Measurements from ENCODE around the gene IL21.

The IL21 gene

DNA sequence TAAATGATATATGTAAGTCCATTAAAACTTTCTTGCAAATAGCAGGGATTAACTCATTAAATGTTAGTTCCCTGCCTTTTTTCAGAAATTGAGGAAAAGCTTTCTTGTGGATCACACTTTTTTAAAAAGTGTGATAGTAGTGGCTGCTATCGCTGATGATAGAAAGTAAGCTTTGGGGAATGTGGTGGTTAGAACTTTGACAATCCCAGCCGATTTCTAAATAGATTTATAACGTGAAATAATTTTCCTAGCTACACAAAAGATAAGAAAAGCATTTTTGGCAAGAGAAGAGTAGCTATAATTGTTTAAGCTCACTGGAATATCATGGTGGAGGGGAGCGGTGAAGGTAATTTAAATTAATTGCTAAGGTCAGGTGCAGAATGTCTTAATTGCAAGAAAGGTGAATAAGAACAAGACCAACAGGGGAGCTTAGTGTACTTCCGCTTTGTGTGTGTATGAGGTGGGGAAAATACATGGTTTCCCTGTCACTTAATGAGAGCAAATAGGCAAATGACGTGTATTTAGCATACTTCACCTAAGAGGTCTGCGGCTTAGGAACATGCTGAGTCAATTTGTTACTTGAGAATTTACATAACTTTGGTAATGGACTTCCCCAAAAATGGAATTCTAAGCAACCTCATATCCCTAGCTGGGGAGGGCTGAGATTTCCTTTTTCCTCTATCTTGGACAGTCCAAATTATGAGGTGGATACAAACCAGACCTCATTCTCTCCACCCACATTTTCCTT, 11.7 kb upstream of the IL21 start:
- no peak for DNase-seq

DNA sequence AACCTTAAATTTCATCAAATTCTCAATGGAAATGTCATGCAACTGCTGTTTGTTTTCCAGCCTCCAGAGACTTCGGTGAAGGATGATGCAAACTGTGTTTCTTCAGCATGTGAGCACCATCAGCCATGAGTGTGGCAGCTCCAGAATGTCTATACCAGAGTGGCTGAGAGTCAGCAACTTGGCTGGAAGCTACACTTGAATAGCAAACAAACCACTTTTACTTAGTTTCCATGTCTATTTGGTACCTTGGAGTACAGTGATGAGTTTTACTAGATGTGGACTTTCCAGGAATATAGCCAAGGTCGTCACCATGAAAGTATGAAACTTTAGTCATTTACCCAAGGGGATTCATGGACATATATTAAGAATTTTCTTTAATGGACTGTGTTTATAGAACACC, 4.3 kb upstream of the IL21 start:
- no peak for DNase-seq

DNA sequence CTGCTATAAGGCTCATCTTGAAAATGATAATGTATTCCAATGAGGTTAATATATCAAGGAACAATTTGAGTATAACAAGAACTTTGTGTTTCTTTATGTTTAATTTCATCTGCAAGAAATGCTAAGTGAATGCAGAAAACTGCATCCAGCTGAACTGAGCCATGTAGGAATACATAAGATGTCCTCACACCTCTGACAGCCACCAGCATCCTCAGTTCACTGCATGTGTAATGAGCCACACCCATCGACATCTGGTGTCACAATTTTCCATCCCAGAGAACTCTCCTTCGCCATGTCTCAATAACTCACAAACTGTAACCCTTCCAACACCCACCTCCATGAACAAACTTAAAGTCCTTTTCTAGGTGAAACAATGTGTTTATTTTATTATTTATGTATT, 3.3 kb upstream of the IL21 start:
- no peak for DNase-seq

DNA sequence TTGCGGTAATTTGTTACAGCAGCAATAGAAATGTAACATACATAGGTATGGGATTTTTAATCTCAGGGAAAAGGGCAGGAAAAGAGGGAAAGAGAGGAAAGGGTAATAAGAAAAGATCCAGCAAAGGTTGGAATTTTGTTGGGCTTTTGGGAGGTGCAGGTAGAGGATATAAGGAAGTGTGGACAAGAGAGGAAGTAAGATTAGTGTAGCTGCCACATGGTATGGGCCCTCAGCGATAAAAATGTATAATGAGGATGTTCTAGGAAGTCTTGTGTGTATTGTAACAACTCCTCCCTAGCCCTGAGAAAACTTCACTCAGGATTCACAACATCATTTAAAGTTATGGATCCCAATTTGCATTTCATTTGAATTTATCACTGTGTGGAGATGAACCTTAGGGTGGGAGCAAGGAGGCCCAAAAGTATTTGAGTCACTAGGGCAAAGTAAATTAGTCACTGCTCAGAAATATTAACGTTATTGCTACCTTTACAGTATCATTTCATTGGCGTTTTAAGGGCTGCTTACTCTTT, 2.8 kb upstream of the IL21 start:
- no peak for DNase-seq

DNA sequence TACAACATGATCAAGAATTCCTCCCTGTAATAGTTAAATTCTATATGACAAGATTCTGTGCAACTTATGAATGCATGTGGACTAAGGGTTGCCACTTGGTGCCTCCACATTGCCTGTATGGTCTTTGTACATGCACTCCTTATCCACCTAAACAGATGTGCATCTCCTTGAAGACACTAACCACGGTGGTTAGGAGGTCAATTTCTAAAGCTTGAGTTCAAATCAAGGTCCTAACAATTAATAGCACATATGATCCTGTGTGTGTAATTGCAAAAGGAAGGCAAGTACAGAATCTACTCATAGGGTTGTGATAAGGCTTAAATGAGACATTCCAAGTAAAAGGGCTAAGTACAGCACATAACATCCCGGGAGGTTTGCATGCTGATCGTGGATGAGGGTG, 1.5 kb upstream of the IL21 start:
- DNase-seq = no peak

DNA sequence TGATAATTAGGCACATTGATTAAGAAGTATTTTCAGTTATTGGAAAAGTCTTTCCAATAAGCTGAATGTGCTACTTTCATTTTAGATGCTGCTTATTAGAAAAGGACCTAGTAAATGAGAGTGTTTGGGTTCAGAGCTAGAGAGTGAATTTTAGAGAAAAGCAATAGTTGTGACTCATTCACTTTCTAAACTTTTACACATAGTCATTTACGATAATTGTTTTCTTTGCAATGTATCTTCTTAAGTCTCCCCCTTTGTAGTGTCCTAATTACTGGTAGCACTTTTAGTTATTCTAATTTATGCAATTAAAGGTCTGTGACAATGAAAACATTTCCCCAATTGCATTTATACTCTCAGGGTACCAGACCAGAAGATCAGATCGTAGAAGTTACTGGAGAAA, 1.3 kb downstream of the IL21 start:
- no peak for DNase-seq

DNA sequence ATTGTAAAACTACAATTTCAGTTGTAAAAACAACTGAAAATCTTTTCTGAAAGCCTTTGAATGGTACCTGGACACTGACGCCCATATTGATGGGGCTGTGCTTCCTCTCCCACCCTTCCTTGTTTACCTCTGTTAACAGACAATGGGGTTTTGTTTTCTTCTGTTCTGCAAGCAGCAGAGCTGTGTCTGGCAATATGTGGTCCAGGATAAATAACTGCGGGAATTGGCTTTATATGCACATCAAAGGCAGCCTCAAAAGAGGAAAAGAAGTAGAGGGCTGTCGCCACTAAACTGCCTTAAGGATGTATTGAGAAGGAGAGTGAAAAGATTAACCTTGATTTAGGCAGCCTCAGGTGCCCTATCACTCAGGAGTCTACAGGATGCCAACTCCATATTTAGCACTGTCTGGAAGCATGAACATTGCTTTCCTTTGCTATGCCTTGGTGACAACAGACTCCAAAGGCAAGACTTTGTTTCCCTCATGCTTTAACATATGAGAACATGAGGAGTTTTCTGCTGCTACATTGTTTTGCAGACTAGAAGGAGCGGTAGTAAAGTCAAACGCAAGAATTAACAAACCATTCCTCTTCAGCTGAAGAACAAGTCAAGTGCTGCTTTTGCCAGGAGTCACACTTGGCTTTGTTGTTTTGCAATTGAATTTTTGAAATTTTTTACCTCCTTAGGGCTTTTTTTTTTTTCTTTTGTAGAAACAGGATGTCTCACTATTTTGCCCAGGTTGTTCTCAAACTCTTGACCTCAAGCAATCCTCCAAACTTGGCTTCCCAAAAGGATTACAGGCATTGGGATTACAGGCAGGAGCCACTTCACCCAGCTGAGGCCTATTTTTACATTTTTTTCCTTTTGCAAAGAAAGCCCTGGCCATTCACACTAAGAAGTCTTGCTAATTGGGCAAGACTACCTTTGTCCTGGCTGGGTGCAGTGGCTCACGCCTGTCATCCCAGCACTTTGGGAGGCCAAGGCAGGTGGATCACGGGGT, 3.0 kb downstream of the IL21 start:
- DNase-seq = no peak

DNA sequence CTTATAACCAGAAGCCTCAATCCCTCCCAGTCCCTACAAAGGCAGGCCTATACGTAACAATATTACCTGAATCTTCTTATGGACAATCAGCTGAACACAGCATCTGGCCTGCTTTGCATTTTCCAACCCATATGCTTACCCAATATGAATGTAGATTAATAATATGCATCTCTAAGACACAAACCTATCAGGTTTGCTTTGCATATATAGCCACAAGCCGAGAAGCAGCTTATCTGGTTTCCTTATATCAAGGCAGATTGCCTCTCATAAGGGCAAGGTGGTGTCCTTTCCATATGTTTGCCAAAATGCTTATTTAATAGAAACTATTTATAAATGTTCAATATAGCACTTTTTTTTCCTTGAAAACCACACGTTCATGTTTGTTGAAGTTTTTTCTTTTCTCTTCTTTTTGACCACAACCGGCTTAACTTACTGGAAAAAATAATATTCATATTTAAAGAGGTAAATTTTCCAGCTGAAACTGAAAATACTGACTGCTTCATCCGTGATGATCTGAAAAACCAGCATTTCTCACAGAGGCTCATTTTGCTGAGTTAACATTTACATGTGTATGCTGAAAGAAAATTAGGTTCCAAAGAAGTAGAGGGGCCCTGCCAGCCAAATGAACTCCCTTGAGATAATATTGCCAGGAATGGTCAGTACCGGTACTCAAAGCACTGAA, 3.8 kb downstream of the IL21 start:
- no peak for DNase-seq

DNA sequence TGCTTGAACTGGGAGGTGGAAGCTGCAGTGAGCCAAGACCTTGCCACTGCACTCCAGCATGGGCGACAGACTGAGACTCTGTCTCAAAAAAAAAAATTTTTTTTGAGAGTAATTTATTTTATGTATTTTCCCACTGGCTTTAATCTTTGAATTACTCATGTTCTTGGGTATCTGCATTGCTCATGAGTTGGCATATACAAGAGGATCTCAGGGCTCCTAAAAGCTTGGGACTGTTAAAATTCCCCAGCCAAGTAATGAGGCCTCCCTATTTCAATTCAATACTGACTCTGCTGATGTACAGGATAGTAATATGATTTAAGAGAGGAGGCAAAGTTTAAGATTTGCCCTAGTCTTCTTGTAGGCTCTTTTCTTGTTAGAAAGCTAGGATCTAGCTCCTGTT, 6.2 kb downstream of the IL21 start:
- no peak for DNase-seq

DNA sequence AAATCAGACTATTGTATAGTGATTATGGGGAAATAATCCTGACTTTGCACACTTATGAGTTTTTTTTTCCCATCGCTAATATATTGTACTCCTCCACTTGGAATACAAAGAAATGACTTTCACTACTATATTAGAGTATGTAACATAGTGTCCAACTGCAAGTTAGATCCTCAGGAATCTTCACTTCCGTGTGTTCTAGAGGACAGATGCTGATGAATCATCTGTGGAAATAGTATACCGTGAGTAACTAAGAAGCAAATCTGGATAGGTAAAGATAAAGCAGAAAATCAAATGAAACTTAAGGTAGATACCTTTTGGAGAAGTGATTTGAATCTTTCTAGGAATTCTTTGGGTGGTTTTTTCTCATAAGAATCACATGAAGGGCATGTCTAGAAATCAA, 8.3 kb downstream of the IL21 start:
- DNase-seq = no peak

DNA sequence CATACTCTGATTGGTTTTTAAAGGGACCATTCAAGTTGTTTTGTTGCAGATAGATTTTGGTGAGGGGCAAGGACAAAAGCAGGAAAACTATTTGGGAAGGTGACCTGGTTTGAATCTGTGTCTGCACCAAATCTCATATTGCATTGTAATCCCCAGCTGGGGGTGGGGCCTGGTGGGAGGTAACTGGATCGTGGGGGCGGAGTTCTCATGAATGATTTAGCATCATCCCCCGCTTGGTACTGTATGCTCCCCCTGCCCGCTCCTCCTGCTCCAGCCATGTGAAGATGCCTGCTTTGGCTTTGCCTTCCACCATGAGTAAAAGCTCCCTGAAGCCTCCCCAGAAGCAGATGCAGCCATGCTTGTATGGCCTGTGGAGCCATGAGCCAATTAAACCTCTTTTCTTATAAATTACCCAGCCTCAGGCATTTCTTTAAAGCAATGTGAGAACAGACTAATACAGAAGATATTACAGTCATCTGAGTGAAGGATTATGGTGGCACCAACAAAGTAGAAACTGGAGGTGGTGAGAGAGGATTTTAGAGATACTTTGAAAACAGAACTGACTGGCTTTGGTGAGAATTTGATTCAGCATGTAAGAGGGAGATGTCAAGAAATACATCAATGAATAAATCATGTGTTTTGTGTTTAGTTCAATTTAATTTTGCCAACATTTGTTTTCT, 14.4 kb downstream of the IL21 start:
- no peak for DNase-seq

DNA sequence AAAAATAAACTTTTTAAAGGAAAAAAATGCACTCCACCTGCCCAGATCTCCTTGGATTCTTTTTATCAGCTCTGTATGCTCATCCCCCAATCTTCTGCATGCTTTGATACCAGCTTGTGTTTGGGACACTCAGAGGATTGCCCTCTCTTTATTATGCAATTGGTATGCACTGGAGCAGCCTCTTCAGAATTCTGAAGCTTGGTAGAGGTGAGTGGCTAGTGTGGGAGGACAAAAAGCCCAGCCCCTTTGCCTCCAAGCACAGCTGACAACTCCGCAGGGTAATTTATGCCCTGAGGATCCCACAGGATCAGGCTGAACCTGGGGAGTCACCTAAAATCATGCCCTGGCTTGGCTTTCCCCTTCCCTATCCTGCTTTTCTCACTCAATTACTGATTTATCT, 16.7 kb downstream of the IL21 start:
- DNase-seq = no peak

DNA sequence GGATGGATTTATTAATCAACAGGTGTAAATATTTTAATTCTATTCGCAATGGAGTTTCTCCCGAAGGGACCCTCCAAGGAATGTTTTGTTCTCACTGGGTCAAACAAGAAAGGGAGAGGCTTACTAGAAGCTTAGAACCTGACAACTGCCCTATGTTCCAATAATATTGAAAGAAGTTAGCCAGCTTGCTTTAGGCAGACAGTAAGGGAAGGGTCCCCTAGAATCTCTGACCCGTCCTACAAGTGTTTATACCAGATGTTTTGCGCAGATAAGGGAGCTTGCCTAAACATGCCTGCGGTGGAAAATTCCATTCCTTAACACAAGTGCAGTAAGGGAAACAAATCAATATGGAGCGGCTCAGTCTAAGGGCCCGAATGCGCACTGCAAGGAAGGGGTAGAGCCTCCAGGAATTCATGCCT, 17.7 kb downstream of the IL21 start:
- no peak for DNase-seq

DNA sequence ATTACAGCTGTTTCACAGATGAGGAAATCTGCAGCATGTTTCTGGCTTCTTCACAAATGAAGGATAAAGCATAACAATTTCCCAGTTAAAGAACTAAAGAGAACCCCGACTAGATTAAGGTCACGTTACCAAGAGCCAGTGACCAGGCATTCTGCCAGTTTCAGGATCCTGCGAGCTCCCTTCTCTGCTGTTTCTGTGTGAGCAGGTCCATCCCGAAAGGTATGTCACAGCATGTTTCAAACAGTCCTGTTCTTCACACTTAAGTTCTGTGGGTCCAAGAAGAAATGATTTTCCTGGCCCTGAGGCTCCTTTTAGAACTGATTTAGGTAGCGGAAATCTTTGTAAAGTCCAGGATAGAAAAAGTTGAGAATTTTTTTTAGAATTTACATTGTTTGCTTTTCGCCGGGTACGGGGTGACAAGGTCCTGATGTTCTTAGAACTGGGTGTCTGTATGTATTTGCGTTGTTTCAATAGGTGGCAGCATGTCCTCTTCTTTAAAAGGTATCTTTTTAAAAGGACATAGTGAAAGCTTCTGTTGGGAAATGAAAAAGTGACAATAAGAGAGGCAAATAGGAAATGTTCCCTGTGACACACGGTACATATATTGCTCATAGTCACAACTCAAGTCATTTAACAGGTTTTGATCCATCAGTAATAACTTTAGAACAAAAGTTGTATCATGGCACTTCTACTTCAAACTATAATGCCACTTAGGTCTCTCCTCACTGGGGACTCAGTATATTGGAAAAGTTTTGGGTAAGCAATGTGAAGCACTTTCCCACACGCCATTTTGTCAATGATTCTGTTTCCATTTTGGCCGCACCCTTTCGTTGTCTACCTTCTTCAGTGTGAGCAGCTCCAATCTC, 18.4 kb downstream of the IL21 start:
- no peak for DNase-seq

DNA sequence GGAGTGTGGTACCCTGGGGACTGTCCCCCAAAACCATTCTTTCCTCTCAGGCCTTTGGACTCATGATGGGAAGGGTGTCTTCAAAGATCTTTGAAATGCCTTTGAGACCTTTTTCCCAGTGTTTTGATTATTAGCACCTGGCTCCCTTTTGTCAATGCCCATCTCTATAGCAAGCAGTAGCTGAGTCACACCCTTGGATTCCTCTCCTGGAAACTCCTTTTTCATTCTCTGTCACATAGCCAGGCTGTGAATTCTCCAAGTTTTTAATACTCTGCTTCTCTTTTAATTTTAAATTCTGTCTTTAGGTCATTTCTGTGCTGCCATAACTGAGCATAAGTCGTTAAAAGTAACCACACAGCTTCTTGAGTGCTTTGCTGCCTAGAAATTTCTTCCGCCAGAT, 29.7 kb downstream of the IL21 start:
- no peak for DNase-seq

DNA sequence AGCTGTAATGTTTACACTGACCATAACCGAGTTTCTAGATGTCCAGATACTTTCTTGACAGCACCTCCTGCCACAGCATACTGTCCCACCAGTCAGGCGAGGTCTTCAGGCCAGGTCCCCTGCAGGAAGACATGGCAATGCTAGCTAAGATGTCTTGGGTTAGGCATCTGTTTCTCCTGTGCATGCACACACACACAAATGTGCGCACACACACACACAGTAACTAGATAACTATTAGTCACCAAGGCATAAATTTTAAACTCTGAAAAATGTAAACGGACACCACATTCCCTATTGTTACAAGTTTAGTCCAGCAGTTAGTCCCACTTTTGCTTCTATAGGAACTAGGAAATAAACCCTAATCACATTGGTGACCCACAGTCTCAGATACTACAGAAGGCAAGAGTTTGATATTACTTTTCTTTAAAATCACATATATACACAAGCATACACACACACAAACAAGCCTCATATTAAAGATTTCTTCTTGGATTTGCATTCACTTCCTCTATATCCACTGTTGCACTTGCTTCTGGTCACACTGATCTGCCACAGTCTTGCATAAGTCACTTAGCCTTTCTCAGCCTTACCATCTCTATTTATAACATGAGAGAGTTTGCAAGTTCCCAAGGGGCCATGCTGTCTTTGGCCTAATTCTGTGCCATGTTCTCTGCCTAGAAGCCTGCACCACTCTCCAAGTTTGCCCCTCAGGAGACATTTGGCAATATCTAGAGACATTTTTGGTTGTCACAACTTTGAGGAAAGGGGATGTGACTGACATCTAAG, 32.2 kb downstream of the IL21 start:
- DNase-seq = no peak

DNA sequence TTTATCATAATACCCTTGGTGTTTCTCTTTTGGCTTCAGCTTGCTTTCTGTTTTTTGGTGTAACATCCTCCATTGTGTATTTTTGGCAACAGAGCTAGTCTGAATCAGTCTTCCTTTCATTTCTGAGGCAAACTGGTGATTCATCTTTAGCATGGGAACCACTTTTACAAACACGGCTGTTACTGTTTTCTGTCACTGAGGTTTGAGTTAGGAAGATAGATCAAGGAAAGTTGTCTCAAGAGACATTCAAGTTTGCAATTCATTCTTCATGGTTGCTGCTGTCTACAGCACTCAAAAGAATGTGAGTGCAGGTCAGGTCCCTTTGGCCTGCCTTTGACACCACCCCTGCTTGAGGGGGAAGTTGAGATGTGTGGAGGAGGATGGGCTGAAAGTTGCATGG, 36.3 kb downstream of the IL21 start:
- no peak for DNase-seq

DNA sequence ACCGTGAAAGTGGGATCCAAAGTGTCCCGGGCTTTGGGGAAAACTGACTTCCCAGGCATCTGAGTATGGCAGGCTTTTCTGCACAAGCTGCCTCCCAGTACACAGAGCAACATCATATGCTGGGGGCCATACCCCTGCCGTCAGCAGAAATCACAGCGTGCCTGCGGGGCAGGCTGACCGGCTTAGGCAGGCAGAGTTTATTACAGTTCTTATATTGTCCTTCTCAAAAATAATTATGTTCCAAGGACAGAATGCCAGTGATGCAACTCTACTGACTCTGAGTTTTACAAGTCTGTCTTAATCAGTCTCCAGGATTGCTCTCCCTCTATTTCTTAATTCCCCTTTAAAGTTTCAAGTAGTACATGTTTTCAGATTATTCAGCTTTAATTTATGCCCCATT, 37.0 kb downstream of the IL21 start:
- no peak for DNase-seq

DNA sequence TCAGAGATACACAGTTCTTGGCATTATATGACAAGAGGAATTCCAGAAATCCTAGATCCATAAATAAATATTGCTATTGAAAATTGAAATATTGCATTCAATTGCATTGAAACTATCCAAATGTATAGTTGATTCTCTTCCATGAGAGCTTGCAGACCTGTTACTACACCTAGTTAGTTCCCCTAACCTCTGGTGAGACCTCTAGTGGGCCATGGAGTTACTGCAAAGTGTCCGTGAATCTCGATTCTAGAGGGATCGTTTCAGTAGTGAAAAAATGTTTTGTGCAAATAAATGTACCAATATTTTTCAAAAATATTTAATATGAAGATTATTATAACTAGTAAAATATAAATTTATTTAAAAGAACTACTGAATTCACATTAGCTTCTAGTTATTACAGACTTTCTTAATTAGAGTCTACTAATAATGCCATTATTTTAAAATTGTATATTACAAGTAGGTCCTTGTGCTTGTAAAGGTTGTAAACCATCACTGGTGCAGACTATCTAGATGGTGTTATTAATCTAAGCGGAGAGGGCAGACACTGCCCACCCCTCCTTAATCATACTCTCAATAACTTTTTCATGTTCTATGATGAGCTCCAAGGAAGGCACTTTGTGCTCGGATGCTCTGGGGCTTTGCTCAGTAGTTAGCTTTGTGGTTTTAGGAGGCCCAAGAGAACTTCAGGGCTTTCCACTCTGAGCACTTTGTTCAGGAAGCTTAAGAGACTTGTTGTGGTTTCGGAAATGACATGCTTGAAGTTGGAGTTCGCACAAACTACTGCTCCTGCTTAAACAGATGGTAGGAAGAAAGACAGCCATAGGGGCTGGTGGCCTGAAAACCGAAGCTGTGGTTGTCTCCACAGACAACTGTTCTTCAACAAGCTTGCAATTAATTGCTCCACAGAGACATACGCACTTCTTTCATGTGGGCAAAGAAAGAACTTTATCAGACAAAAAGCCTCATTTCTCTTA, 42.8 kb downstream of the IL21 start:
- DNase-seq = no peak

DNA sequence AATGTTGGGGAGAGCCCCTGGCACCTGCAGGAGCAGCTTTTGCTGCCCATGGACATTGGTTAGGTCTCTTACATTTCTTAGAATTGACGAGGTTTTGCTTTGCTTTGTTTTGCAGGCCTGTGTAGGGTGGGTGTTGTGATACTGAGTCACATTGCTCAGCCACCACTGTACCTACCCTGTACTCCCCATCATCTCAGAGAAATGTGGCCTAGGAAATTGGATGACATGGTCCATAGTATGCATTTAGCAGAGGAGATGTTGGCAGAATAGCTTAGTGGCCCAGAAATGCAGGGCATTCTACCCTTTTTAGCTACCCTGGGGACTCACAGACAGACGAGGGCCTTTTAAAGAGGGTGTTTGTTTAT, 43.7 kb downstream of the IL21 start:
- no peak for DNase-seq
